Epithelial cell of proximal tubule (primary cell): ENCODE data around the gene PRDM16. TPM values are rescaled to one million over a fixed set of nuclear protein-coding genes. Genes with fewer than 3 reads are reported as not detected.

Source experiments
- DNase-seq: peaks from one replicate; pipeline ENCODE4 v3.0.0-alpha.2; 2011; ENCODE audit warnings: low read depth
- H3K4me3 ChIP-seq: 2 replicates; pipeline ENCODE4 v1.5.1; 2011; ENCODE audit warnings: low read depth, mild to moderate bottlenecking, low read length
- total RNA-seq: library from RNA; depleted of rRNA; stranded (reverse); fragments of >200 nt; gene quantifications from 2 replicates; pipeline ENCODE4 v1.2.3, GENCODE V29; 2015
- TF ChIP-seq, protein P1 (sequence below): conservative IDR thresholded peaks from 2 replicates; pipeline ENCODE4 v1.5.1; 2012; ENCODE audit warnings: low read depth, mild to moderate bottlenecking, low read length

Gene PRDM16
- total RNA-seq, 1 donor from 2014 or later = 0.06 TPM

DNA sequence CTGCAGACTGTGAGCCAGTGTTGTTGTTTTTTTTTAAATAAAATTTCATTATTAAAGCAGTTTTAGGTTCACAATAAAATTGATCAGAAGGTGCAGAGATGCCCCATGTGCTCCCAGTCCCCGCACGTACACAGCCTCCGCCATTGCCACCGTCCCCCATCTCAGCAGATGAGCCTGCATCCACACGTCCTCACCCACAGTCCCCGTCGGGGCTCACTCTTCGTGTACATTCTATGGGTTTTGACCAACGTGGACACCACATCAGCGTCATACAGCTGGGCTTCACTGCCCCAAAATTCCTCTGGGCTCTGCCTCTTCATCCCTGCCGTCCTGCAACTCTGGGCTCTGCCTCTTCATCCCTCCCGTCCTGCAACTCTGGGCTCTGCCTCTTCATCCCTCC lies 373.9 kb downstream of the PRDM16 start:
- TF ChIP-seq, protein P1, sequence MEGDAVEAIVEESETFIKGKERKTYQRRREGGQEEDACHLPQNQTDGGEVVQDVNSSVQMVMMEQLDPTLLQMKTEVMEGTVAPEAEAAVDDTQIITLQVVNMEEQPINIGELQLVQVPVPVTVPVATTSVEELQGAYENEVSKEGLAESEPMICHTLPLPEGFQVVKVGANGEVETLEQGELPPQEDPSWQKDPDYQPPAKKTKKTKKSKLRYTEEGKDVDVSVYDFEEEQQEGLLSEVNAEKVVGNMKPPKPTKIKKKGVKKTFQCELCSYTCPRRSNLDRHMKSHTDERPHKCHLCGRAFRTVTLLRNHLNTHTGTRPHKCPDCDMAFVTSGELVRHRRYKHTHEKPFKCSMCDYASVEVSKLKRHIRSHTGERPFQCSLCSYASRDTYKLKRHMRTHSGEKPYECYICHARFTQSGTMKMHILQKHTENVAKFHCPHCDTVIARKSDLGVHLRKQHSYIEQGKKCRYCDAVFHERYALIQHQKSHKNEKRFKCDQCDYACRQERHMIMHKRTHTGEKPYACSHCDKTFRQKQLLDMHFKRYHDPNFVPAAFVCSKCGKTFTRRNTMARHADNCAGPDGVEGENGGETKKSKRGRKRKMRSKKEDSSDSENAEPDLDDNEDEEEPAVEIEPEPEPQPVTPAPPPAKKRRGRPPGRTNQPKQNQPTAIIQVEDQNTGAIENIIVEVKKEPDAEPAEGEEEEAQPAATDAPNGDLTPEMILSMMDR = no peak
- no peak overlapping the region for H3K4me3 ChIP-seq
- DNase-seq = no peak

DNA sequence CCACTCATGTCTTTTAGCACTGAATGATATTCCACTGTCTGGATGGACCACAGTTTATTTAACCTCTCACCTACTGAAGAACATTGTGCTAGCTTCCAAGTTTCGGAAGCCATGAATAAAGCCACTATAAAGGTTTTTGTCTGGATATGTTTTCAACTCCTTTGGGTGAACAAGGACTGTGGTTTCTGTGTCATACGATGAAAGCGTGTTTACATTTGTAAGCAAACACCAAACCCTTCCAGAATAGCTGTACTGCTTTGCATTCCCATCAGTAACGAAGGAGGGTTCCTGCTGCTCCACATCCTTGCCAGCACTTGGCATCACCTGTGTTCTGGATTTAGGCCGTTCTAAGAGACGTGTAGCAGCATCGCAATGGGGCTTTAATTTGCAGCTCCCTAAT lies 374.8 kb downstream of the PRDM16 start:
- DNase-seq = no peak
- no peak overlapping the region for H3K4me3 ChIP-seq
- TF ChIP-seq, protein P1 = no peak

DNA sequence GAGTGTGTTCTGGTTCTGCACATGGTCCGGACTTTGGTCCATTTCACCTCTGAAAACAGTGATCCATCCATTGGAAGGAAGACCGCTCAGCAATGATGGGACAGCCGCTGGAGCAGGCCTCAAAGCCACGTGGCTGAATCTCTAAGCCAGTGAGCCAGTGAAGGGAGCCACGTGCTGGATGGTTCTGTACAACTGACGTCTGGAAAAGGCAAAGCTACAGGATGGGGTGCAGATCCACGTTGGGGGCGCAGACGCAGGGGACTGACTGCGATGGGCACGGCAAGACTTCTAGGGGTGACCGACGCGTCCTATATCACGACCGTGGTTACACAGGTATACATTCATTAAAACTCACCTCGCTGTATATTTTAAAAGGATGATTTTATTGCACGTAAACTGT lies 375.3 kb downstream of the PRDM16 start:
- no peak for DNase-seq
- TF ChIP-seq, protein P1 = no peak

DNA sequence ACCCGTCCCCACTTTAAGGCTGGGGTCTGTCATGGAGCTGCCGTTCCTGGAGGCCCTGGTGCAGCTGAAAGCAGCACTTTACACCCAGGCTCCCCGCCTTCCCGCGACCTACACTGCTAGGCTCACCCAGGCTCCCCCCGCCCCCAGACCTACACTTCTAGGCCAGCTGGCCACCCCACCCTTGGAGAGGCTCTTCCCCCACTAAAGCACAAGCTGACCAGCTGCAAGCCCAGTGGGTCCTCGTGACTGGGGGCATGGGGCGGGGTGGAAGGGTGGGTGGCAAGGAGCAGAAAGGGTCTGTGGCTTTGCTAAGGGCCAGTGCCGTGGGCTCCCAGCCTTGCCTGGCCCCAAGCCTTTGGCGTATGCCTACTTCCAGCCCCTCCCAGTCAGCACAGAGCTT lies 375.7 kb downstream of the PRDM16 start:
- H3K4me3 ChIP-seq = no peak overlapping the region
- DNase-seq = no peak
- TF ChIP-seq, protein P1 = no peak

More for the DNA sequence above, 375.3 kb downstream of the PRDM16 start:
- no peak overlapping the region for H3K4me3 ChIP-seq

DNA sequence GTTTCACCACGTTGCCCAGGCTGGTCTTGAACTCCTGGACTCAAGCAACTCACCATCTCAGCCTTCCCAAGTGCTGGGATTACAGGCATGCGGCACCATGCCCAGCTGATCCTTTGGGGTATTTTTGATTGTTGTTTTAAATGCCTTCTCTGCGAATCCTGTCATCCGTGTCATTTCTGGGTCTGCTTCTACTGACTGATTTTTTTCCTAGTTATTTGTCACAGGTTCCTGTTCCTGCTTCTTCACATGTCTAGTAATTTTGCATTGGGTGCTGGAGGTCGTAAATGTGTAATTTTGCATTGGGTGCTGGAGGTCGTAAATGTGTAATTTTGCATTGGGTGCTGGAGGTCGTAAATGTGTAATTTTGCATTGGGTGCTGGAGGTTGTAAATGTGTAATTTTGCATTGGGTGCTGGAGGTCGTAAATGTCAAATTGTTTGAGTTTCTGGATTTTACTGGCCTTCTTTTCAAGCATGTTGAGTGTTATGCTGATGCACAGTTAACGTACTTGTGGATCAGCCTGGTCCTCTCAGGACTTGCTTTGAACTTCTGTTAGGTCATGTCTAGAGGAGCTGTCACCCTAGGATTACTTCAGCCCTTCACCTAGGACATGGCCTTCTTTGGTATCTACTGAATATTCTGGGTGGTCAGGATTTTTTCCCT lies 381.3 kb downstream of the PRDM16 start:
- H3K4me3 ChIP-seq = no peak overlapping the region
- no peak for DNase-seq
- TF ChIP-seq, protein P1 = no peak

DNA sequence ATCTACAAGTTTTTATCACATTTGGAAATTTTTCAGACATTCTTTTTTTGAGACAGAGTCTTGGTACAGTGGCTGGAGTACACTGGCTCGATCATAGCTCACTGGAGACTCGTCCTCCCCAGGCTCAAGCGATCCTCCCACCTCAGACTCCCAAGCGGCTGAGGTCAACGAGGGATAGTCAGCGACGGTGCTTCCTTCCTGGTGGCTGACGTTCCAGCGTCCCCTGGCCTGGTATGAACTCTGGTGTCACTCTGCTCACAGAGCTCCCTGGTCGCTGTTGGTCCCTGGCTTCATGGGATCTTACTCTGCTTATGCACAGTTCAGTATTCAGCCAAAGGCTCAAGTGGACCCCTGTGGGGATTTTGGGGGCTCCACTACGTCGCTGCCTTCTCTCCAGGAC lies 382.0 kb downstream of the PRDM16 start:
- DNase-seq = no peak

More for the DNA sequence above, 382.0 kb downstream of the PRDM16 start:
- H3K4me3 ChIP-seq = no peak overlapping the region
- TF ChIP-seq, protein P1 = no peak
